ENCODE measurements around the gene ACTL6A. TPM values are rescaled to one million over a fixed set of nuclear protein-coding genes. Genes with fewer than 3 reads are reported as not detected.

Gene ACTL6A
- total and polyA plus RNA-seq, 4 donors = 14.9 to 29.4 (median 24.2) TPM

GRCh38 chr3:179526989-179527391 is 35.7 kb upstream of the ACTL6A start:
- no peaks in the 10 kb centered on the region for H3K4me1 ChIP-seq (ENCODE audit: control insufficient read depth in 4 of 4, insufficient read depth in 4 of 4, low read length in 3 of 4)
- TF ChIP-seq MAX (IDR thresholded peaks at IDR 0.05) (peak; percentile 18), YY1 (IDR thresholded peaks at IDR 0.05) (peak; percentile 15), RAD21 (IDR thresholded peaks at IDR 0.05) (peak in 1 of 2 donors; percentile 49), HNF4G (IDR thresholded peaks at IDR 0.05) (no peak), NR2F2 (IDR thresholded peaks at IDR 0.05) (peak; percentile 75), SP1 (IDR thresholded peaks at IDR 0.05) (peak; percentile 60), HNF4A (conservative IDR thresholded peaks at IDR 0.05) (no peak), RXRA (IDR thresholded peaks at IDR 0.05) (peak; percentile 49 to 57), ATF3 (IDR thresholded peaks at IDR 0.05) (no peak)
- H3K9me3 ChIP-seq (ENCODE audit: control insufficient read depth in 4 of 4, low read length in 3 of 4) = no peaks in the 10 kb centered on the region
- no peaks in the 10 kb centered on the region for H3K27me3 ChIP-seq (ENCODE audit: control insufficient read depth in 4 of 4, insufficient read depth in 4 of 4, low read length in 3 of 4)
- WGBS = 18% methylated on average over 3 of the region's 3 CpGs
- no peak overlapping the region for H3K9ac ChIP-seq (ENCODE audit: low read depth in 1 of 2, low read length in 2 of 2)
- no peak for DNase-seq (ENCODE audit: low spot score)
- no peak overlapping the region for H3K4me3 ChIP-seq (ENCODE audit: low read depth in 1 of 3, low read length in 3 of 3)
- H3K27ac ChIP-seq (ENCODE audit: low read depth in 1 of 2, low read length in 2 of 2) = peak overlapping the region; percentile 50 to 59
- no peaks in the 10 kb centered on the region for H3K36me3 ChIP-seq (ENCODE audit: control insufficient read depth in 4 of 4, insufficient read depth in 3 of 4, low read depth in 1 of 4, low read length in 3 of 4)

- Histone ChIP-seq H3K9ac (ENCODE audit: low read depth in 1 of 2, low read length in 2 of 2) (no peak overlapping the region), H3K4me1 (ENCODE audit: control insufficient read depth in 4 of 4, insufficient read depth in 4 of 4, low read length in 3 of 4) (no peaks in the 10 kb centered on the region), H3K27ac (ENCODE audit: low read depth in 1 of 2, low read length in 2 of 2) (no peak overlapping the region), H3K36me3 (ENCODE audit: control insufficient read depth in 4 of 4, insufficient read depth in 3 of 4, low read depth in 1 of 4, low read length in 3 of 4) (no peaks in the 10 kb centered on the region), H3K9me3 (ENCODE audit: control insufficient read depth in 4 of 4, low read length in 3 of 4) (no peaks in the 10 kb centered on the region), H3K27me3 (ENCODE audit: control insufficient read depth in 4 of 4, insufficient read depth in 4 of 4, low read length in 3 of 4) (no peaks in the 10 kb centered on the region), H3K4me3 (ENCODE audit: low read depth in 1 of 3, low read length in 3 of 3) (no peak overlapping the region)
- TF ChIP-seq MAX (IDR thresholded peaks at IDR 0.05) = no peak
- no peak for TF ChIP-seq ZBTB33 (IDR thresholded peaks at IDR 0.05)
- TF ChIP-seq GABPA (IDR thresholded peaks at IDR 0.05 in 1 of 2, conservative IDR thresholded peaks at IDR 0.05 in 1 of 2) = no peak
- TF ChIP-seq HNF4G (IDR thresholded peaks at IDR 0.05) = no peak
- WGBS = 76% methylated on average over 4 of the region's 4 CpGs
- DNase-seq (ENCODE audit: low spot score) = no peak
Observed at GRCh38 chr3:179528772-179529171, 34.0 kb upstream of the ACTL6A start.

GRCh38 chr3:179531576-179531975 is 31.1 kb upstream of the ACTL6A start:
- Histone ChIP-seq H3K4me3 (ENCODE audit: low read depth in 1 of 3, low read length in 3 of 3) (no peak overlapping the region), H3K9me3 (ENCODE audit: control insufficient read depth in 4 of 4, low read length in 3 of 4) (no peaks in the 10 kb centered on the region), H3K36me3 (ENCODE audit: control insufficient read depth in 4 of 4, insufficient read depth in 3 of 4, low read depth in 1 of 4, low read length in 3 of 4) (no peaks in the 10 kb centered on the region), H3K27ac (ENCODE audit: low read depth in 1 of 2, low read length in 2 of 2) (no peak overlapping the region), H3K27me3 (ENCODE audit: control insufficient read depth in 4 of 4, insufficient read depth in 4 of 4, low read length in 3 of 4) (no peaks in the 10 kb centered on the region), H3K9ac (ENCODE audit: low read depth in 1 of 2, low read length in 2 of 2) (no peak overlapping the region), H3K4me1 (ENCODE audit: control insufficient read depth in 4 of 4, insufficient read depth in 4 of 4, low read length in 3 of 4) (no peaks in the 10 kb centered on the region)
- no peak for DNase-seq (ENCODE audit: low spot score)
- 76% methylated on average over 2 of the region's 2 CpGs for WGBS
- no peak for TF ChIP-seq JUND (IDR thresholded peaks at IDR 0.05)
- no peak for TF ChIP-seq CTCF (IDR thresholded peaks at IDR 0.05; ENCODE audit: low read depth, low read length, missing input control)
- no peak for TF ChIP-seq YY1 (IDR thresholded peaks at IDR 0.05)
- no peak for TF ChIP-seq NR2F2 (IDR thresholded peaks at IDR 0.05)

All from liver (tissue), 9 donors.